Stimulated activated naive CD8-positive, alpha-beta T cell treated with anti-CD3 and anti-CD28 coated beads, Interleukin-15, amount 100 ng/mL, for 72 hours (primary cell): Measurements from ENCODE around the gene HIC2.
"Not testable (repeated sequence)": the region's sequence is repeated elsewhere in the genome, so short reads cannot be mapped to it uniquely, and the experiment has no call there.

ENCODE experiments used
- ATAC-seq: fragments of 150-1000 bp; cut with Tn5 transposase; 2 replicates; pipeline ENCODE4 v1.10.0; 2021; ENCODE audit warnings: mild to moderate bottlenecking, moderate library complexity
- DNase-seq, 2 donors: peaks; one replicate each; pipeline ENCODE4 v3.0.0; 2021 to 2022
- H3K27ac Mint-ChIP-seq, 2 donors: one replicate each; pipeline ENCODE4 v1.8.0; 2022; ENCODE audit warnings: mild to moderate bottlenecking in 2 of 2, mixed read lengths in 2 of 2, moderate library complexity in 2 of 2
- H3K27me3 Mint-ChIP-seq: one replicate; pipeline ENCODE4 v1.8.0; 2022; ENCODE audit warnings: mixed read lengths
- H3K4me1 Mint-ChIP-seq: one replicate; pipeline ENCODE4 v1.8.0; 2022; ENCODE audit warnings: mild to moderate bottlenecking, mixed read lengths
- H3K4me3 Mint-ChIP-seq, 2 donors: one replicate each; pipeline ENCODE4 v1.8.0; 2022; ENCODE audit warnings: mild to moderate bottlenecking in 2 of 2, mixed read lengths in 2 of 2, moderate library complexity in 1 of 2
- H3K9me3 Mint-ChIP-seq, 2 donors: one replicate each; pipeline ENCODE4 v1.8.0; 2022; ENCODE audit warnings: mixed read lengths in 2 of 2

Gene HIC2

GRCh38 chr22:21418974-21419638 lies 1.9 kb downstream of the HIC2 start:
- not testable (repeated sequence) for H3K27ac Mint-ChIP-seq

GRCh38 chr22:21420180-21420763 lies 3.1 kb downstream of the HIC2 start:
- not testable (repeated sequence) for H3K27me3 Mint-ChIP-seq, H3K9me3 Mint-ChIP-seq, DNase-seq, H3K27ac Mint-ChIP-seq, H3K4me1 Mint-ChIP-seq, H3K4me3 Mint-ChIP-seq
- ATAC-seq, result peak; percentile 78

More at GRCh38 chr22:21418974-21419638, 1.9 kb downstream of the HIC2 start:
- not testable (repeated sequence) for H3K27me3 Mint-ChIP-seq, DNase-seq, ATAC-seq, H3K9me3 Mint-ChIP-seq, H3K4me3 Mint-ChIP-seq, H3K4me1 Mint-ChIP-seq

GRCh38 chr22:21424084-21424709 lies 7.0 kb downstream of the HIC2 start:
- not testable (repeated sequence) for H3K27ac Mint-ChIP-seq, DNase-seq, H3K4me1 Mint-ChIP-seq, ATAC-seq, H3K4me3 Mint-ChIP-seq, H3K27me3 Mint-ChIP-seq, H3K9me3 Mint-ChIP-seq

GRCh38 chr22:21434378-21435233 lies 17.4 kb downstream of the HIC2 start:
- H3K27me3 Mint-ChIP-seq, H3K27ac Mint-ChIP-seq, DNase-seq, H3K4me1 Mint-ChIP-seq, H3K9me3 Mint-ChIP-seq, H3K4me3 Mint-ChIP-seq: not testable (repeated sequence)
- ATAC-seq, result peak; percentile 97

DNA sequence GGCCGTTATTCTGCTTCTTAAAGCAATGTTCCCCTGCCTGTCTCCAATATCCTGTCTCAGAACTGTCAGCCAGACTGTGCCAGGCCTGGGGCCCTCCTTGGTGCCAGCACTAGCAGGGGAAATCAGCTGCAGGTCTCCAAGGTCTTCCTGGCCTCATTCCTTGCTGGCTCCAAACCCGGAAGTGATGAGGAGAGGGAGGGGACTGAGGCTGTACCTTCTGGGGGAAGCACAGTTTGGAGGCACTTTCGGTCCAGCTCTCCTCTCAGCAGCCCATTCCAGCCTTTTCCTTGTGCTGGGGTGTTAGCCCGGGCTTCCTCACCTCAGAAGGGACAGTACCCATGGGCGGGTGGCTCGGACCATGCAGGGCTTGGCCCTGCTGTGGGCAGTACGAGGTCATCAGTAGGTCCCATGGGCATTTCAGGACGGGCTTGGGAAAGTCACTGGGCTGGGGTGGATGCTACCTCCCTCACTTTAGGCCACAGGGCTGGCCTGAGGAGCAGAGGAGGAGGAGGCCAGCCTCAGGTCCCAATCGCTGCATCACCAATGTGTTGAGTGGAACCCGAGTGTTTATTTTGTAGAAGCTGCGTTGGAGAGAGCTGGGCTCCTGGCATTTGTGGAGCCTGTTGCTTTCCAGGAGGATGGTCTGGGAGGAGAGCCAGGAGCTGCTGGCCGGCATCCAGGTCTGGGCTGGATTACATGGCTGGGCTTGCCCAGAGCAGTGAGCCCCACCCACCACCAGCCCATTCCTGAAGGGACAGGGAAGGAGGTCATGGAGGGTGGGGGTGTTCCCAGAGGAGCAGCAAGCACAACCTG lies 19.0 kb downstream of the HIC2 start:
- not testable (repeated sequence) for H3K27ac Mint-ChIP-seq, H3K9me3 Mint-ChIP-seq, ATAC-seq, H3K4me3 Mint-ChIP-seq, DNase-seq, H3K27me3 Mint-ChIP-seq, H3K4me1 Mint-ChIP-seq

- not testable (repeated sequence) for H3K27me3 Mint-ChIP-seq, ATAC-seq, H3K4me3 Mint-ChIP-seq, H3K27ac Mint-ChIP-seq, H3K4me1 Mint-ChIP-seq, H3K9me3 Mint-ChIP-seq, DNase-seq
Measured at GRCh38 chr22:21438013-21438412, 20.8 kb downstream of the HIC2 start.

DNA sequence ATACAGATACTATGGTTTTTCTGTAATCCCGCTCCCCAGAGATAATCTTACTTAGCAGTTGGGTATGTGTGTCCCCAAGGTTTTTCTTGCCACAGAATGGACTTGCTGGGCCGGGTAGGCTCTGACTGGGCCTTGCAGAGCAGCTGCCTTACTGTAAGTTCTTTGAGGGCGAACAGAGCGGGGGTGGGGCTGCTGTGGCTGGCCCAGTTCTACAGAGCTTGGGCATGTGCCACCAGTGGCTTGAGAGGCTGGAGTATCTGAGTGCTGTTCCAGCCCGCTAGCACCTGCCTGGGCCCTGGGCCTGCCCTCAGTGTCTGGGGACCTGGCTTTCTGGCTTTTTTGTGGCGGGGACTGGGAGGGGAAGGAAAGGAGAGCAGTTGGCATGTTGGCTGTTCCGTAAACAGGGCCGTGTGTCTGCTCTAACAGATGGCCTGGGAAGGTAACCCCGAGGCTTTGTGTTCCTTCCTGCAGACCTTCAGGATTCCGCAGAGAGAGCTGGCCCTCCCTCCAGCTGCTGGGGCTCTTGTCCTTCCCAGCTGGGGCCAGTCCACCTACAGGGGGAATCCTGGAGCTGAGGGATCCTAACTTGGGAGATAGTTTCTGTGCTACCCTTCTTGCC lies 23.0 kb downstream of the HIC2 start:
- H3K27ac Mint-ChIP-seq, H3K9me3 Mint-ChIP-seq, H3K4me3 Mint-ChIP-seq, DNase-seq, H3K4me1 Mint-ChIP-seq, ATAC-seq, H3K27me3 Mint-ChIP-seq: not testable (repeated sequence)

GRCh38 chr22:21440676-21441075 lies 23.5 kb downstream of the HIC2 start:
- not testable (repeated sequence) for H3K27ac Mint-ChIP-seq, H3K27me3 Mint-ChIP-seq, ATAC-seq, DNase-seq, H3K9me3 Mint-ChIP-seq, H3K4me1 Mint-ChIP-seq, H3K4me3 Mint-ChIP-seq

- not testable (repeated sequence) for H3K4me3 Mint-ChIP-seq, H3K27ac Mint-ChIP-seq, H3K27me3 Mint-ChIP-seq, H3K4me1 Mint-ChIP-seq, H3K9me3 Mint-ChIP-seq, ATAC-seq, DNase-seq
Measured at GRCh38 chr22:21441170-21441569, 24.0 kb downstream of the HIC2 start.

DNA sequence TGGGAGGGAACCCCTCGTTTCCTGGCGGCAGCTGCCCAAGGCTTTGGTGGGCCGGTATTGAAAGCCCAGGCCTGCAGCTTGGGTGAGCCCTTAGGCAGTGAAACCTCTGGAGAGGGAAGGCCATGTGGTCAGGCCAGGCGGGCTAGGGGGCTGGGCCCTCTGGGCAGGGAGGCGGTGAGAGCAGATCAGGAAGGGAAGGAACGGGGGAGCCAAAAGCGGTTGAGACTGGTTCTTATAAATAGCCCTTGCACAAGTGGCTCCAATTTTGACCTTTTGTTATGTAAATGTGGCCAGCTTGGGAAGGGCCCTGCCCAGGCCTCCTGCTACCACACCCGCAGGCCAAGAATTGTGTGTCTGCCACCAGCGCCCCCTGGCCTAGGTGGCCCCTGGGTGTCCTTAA lies 25.0 kb downstream of the HIC2 start:
- ATAC-seq, H3K27ac Mint-ChIP-seq, DNase-seq, H3K9me3 Mint-ChIP-seq, H3K4me1 Mint-ChIP-seq, H3K27me3 Mint-ChIP-seq, H3K4me3 Mint-ChIP-seq: not testable (repeated sequence)

- peak in 1 of 2 donors; percentile 5 for DNase-seq
- not testable (repeated sequence) for H3K27ac Mint-ChIP-seq, ATAC-seq, H3K4me1 Mint-ChIP-seq, H3K4me3 Mint-ChIP-seq, H3K9me3 Mint-ChIP-seq, H3K27me3 Mint-ChIP-seq
Measured at GRCh38 chr22:21442646-21443045, 25.5 kb downstream of the HIC2 start.

- Mint-ChIP-seq H3K9me3 (no peaks in the 10 kb centered on the region), H3K4me1 (no peaks in the 10 kb centered on the region), H3K27me3 (no peaks in the 10 kb centered on the region), H3K27ac (peak overlapping the region; percentile 11 to 44), H3K4me3 (no peak overlapping the region)
- DNase-seq, result no peak
- ATAC-seq, result no peak
Measured at GRCh38 chr22:21443057-21443734, 26.0 kb downstream of the HIC2 start.

- no peak overlapping the region for H3K4me3 Mint-ChIP-seq
- no peaks in the 10 kb centered on the region for H3K9me3 Mint-ChIP-seq
- no peak for ATAC-seq
- no peak for DNase-seq
- no peaks in the 10 kb centered on the region for H3K4me1 Mint-ChIP-seq
- H3K27ac Mint-ChIP-seq, result no peak overlapping the region
- H3K27me3 Mint-ChIP-seq, result no peaks in the 10 kb centered on the region
Measured at GRCh38 chr22:21443735-21444421, 26.7 kb downstream of the HIC2 start.
